ENCODE measurements around the gene GRIP2.

GRIP2 gene

DNA sequence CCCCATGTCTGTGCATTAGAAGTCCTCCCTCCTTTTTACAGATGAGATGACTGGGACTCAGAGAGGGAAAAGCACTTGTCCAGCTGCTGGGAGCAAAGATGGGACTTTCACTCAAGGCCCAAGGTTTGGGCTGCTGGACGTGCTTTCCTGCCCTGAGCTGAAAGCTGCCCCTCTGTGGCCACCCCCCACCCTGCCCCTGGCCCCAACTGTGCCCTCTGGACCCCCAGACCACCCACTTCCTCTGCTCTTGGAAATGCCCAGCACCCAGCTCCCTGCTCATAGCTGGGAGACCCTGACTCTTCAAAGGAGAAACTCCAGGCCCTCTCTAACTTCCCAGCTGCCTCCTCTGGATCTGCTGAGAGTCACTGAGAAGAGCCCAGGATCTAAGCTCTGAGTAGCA is 20.7 kb downstream of the GRIP2 start:
- Histone ChIP-seq H3K4me3 (ENCODE audit: insufficient read depth, low read length, poor library complexity, severe bottlenecking) (no peak overlapping the region), H3K27me3 (ENCODE audit: low read length) (no peaks in the 10 kb centered on the region), H3K9ac (ENCODE audit: low read length) (no peak overlapping the region), H2AFZ (ENCODE audit: low read depth, low read length, severe bottlenecking) (no peak overlapping the region), H3K9me2 (replicated peaks; ENCODE audit: insufficient read depth, low read length) (no peaks in the 10 kb centered on the region), H3F3A (ENCODE audit: insufficient read depth) (no peaks in the 10 kb centered on the region), H3K27ac (ENCODE audit: low read depth, low read length) (no peak overlapping the region), H3K79me2 (ENCODE audit: insufficient read depth, low read length) (no peaks in the 10 kb centered on the region), H3K9me3 (ENCODE audit: insufficient read depth, low read length) (no peaks in the 10 kb centered on the region), H3K36me3 (ENCODE audit: low read length) (no peaks in the 10 kb centered on the region), H4K20me1 (ENCODE audit: low read depth, low read length) (no peaks in the 10 kb centered on the region), H3K4me2 (ENCODE audit: low read depth, low read length, poor library complexity, severe bottlenecking) (no peak overlapping the region)
- TF ChIP-seq EZH2phosphoT487 (conservative IDR thresholded peaks at IDR 0.05; ENCODE audit: low read length): no peak
- TF ChIP-seq, protein P1, sequence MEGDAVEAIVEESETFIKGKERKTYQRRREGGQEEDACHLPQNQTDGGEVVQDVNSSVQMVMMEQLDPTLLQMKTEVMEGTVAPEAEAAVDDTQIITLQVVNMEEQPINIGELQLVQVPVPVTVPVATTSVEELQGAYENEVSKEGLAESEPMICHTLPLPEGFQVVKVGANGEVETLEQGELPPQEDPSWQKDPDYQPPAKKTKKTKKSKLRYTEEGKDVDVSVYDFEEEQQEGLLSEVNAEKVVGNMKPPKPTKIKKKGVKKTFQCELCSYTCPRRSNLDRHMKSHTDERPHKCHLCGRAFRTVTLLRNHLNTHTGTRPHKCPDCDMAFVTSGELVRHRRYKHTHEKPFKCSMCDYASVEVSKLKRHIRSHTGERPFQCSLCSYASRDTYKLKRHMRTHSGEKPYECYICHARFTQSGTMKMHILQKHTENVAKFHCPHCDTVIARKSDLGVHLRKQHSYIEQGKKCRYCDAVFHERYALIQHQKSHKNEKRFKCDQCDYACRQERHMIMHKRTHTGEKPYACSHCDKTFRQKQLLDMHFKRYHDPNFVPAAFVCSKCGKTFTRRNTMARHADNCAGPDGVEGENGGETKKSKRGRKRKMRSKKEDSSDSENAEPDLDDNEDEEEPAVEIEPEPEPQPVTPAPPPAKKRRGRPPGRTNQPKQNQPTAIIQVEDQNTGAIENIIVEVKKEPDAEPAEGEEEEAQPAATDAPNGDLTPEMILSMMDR (IDR thresholded peaks at IDR 0.05; ENCODE audit: insufficient read depth, low read length, poor library complexity, severe bottlenecking): no peak

DNA sequence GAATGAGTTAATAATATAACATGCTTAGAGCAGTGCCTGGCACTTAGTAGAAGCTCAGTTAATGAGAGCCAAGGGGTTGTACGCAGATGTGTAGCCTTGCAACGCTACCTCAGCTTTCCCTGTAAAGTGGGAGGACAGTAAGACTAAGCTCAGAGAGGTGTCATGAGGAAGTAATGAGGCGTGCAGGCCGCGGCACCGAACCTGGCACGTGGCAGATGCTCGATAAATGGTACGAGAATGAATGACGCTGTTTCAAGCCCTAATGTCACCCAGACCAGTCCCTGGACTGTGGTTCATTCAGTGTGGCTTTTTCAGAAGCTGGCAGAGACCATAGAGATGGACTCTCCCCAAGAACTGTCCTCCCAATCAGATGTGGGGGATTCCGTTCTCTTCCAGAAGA is 21.2 kb downstream of the GRIP2 start:
- Histone ChIP-seq H3K79me2 (ENCODE audit: insufficient read depth, low read length) (no peaks in the 10 kb centered on the region), H3K9ac (ENCODE audit: low read length) (no peak overlapping the region), H4K20me1 (ENCODE audit: low read depth, low read length) (no peaks in the 10 kb centered on the region), H3F3A (ENCODE audit: insufficient read depth) (no peaks in the 10 kb centered on the region), H3K27me3 (ENCODE audit: low read length) (no peaks in the 10 kb centered on the region), H3K4me2 (ENCODE audit: low read depth, low read length, poor library complexity, severe bottlenecking) (no peak overlapping the region), H3K9me2 (replicated peaks; ENCODE audit: insufficient read depth, low read length) (no peaks in the 10 kb centered on the region), H3K36me3 (ENCODE audit: low read length) (no peaks in the 10 kb centered on the region), H2AFZ (ENCODE audit: low read depth, low read length, severe bottlenecking) (no peak overlapping the region), H3K27ac (ENCODE audit: low read depth, low read length) (no peak overlapping the region), H3K4me3 (ENCODE audit: insufficient read depth, low read length, poor library complexity, severe bottlenecking) (no peak overlapping the region), H3K9me3 (ENCODE audit: insufficient read depth, low read length) (no peaks in the 10 kb centered on the region)
- TF ChIP-seq, protein P1 (IDR thresholded peaks at IDR 0.05; ENCODE audit: insufficient read depth, low read length, poor library complexity, severe bottlenecking): no peak
- no peak for TF ChIP-seq EZH2phosphoT487 (conservative IDR thresholded peaks at IDR 0.05; ENCODE audit: low read length)

DNA sequence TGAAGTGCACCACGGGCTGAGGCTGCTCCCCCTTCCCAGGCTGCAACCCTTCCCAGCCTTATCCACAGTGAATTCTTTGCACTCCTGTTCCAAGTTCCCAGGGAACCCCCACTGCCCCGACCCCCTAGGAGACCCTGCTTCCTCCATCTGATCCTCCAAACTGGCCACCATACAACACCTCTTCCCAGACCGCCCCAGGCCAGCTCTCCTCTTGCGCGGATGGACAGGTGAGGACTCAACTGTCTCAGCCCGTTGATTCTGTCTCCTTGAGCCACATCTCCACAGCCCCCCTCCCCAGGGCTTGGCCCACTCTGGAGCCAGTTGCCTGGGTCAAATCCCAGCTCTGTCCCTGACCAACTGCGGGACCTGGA is 21.7 kb downstream of the GRIP2 start:
- Histone ChIP-seq H3F3A (ENCODE audit: insufficient read depth) (no peaks in the 10 kb centered on the region), H3K79me2 (ENCODE audit: insufficient read depth, low read length) (no peaks in the 10 kb centered on the region), H3K4me3 (ENCODE audit: insufficient read depth, low read length, poor library complexity, severe bottlenecking) (no peak overlapping the region), H3K9ac (ENCODE audit: low read length) (no peak overlapping the region), H3K27ac (ENCODE audit: low read depth, low read length) (no peak overlapping the region), H2AFZ (ENCODE audit: low read depth, low read length, severe bottlenecking) (no peak overlapping the region), H3K27me3 (ENCODE audit: low read length) (no peaks in the 10 kb centered on the region), H3K36me3 (ENCODE audit: low read length) (no peaks in the 10 kb centered on the region), H4K20me1 (ENCODE audit: low read depth, low read length) (no peaks in the 10 kb centered on the region), H3K9me2 (replicated peaks; ENCODE audit: insufficient read depth, low read length) (no peaks in the 10 kb centered on the region), H3K4me2 (ENCODE audit: low read depth, low read length, poor library complexity, severe bottlenecking) (no peak overlapping the region), H3K9me3 (ENCODE audit: insufficient read depth, low read length) (no peaks in the 10 kb centered on the region)
- TF ChIP-seq, protein P1 (IDR thresholded peaks at IDR 0.05; ENCODE audit: insufficient read depth, low read length, poor library complexity, severe bottlenecking): no peak
- TF ChIP-seq EZH2phosphoT487 (conservative IDR thresholded peaks at IDR 0.05; ENCODE audit: low read length): no peak

Measured in SU-DHL-6 (cell line).